IPS-15b (cell line): ENCODE data around the gene GFRA4.

Experiments
- H3K27me3 ChIP-seq: one replicate; pipeline ENCODE4 v1.6.1; 2013; ENCODE audit warnings: low read length; ENCODE audit not compliant: control insufficient read depth, insufficient read depth
- H3K36me3 ChIP-seq: one replicate; pipeline ENCODE4 v1.6.1; 2013; ENCODE audit warnings: low read length; ENCODE audit not compliant: control insufficient read depth, insufficient read depth
- H3K4me1 ChIP-seq: one replicate; pipeline ENCODE4 v1.6.1; 2013; ENCODE audit warnings: mild to moderate bottlenecking, low read length; ENCODE audit not compliant: control insufficient read depth, insufficient read depth
- H3K4me3 ChIP-seq: one replicate; pipeline ENCODE4 v1.5.1; 2013; ENCODE audit warnings: low read depth, low read length
- H3K9ac ChIP-seq: one replicate; pipeline ENCODE4 v1.6.1; 2013; ENCODE audit warnings: low read depth, mild to moderate bottlenecking, low read length
- H3K9me3 ChIP-seq: one replicate; pipeline ENCODE4 v1.6.1; 2013; ENCODE audit warnings: mild to moderate bottlenecking, low read length; ENCODE audit not compliant: control insufficient read depth, insufficient read depth

Gene GFRA4

GRCh38 chr20:3655131-3655405 lies 8.1 kb downstream of the GFRA4 start:
- Histone ChIP-seq H3K36me3 (no peaks in the 10 kb centered on the region), H3K27me3 (peaks cover 17% of the 10 kb centered on the region), H3K4me3 (no peak overlapping the region), H3K9ac (no peak overlapping the region), H3K4me1 (no peaks in the 10 kb centered on the region), H3K9me3 (no peaks in the 10 kb centered on the region)

DNA sequence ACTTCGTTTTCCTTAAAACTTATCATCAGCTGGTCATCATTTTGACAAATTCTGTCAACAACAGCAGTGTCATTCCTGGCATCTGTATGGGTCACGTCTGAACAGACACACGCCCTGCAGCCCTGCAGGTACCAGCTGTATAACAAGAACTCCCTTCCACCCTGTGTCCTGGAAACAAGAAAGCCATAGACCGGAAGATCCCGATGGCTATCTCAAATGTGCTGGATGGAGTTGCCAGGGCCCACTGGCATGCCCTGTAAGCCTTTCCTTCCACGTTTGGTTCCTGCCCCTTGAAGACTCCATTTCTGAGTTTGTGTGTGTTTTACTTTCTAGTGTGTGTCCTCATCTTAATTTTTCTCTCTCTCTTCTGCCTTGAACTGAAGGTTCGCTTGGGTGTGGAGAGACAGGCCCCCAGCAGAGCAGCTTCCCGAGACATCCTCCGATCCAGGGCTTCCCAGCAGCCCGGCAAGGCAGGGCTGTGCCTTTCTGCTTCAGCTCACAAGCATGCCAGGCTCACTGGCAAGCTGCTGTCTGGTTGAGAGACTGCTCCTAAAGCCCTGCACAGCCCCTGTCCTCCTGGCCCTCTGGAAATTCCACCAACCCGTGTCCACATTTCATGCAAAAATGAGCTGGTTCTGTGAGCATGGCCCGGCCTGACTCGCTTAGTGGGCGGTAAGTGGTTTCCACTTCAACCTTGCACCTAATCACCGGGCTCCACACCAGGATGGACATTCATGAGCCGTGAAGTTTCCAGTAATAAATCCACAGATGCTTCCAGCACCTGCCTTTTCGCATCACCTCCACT lies 8.7 kb downstream of the GFRA4 start:
- H3K36me3 ChIP-seq: no peaks in the 10 kb centered on the region
- H3K9me3 ChIP-seq: no peaks in the 10 kb centered on the region
- no peak overlapping the region for H3K9ac ChIP-seq
- peaks cover 11% of the 10 kb centered on the region for H3K27me3 ChIP-seq
- no peak overlapping the region for H3K4me3 ChIP-seq
- H3K4me1 ChIP-seq: no peaks in the 10 kb centered on the region

DNA sequence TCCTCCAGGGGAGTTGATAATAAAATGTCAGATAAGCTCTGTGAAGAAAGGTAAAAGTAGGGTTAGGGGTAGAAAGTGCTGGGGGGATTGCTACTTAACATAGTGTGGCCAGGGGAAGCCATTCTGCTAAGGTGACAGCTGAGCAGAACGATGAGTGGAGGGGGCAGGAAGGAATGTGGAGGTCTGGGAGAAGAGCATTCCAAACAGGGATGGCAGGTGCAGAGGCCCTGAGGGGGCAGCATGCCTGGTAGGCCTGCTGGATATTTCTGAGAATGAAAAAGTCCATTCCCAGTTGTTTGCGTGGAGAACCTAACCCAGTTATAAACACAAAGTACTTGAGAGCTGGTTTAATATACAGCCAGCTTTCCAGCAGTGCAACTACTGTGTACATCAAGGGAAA lies 9.3 kb downstream of the GFRA4 start:
- Histone ChIP-seq H3K4me3 (no peak overlapping the region), H3K36me3 (no peaks in the 10 kb centered on the region), H3K27me3 (peaks cover 5% of the 10 kb centered on the region), H3K9me3 (no peaks in the 10 kb centered on the region), H3K9ac (no peak overlapping the region), H3K4me1 (no peaks in the 10 kb centered on the region)

DNA sequence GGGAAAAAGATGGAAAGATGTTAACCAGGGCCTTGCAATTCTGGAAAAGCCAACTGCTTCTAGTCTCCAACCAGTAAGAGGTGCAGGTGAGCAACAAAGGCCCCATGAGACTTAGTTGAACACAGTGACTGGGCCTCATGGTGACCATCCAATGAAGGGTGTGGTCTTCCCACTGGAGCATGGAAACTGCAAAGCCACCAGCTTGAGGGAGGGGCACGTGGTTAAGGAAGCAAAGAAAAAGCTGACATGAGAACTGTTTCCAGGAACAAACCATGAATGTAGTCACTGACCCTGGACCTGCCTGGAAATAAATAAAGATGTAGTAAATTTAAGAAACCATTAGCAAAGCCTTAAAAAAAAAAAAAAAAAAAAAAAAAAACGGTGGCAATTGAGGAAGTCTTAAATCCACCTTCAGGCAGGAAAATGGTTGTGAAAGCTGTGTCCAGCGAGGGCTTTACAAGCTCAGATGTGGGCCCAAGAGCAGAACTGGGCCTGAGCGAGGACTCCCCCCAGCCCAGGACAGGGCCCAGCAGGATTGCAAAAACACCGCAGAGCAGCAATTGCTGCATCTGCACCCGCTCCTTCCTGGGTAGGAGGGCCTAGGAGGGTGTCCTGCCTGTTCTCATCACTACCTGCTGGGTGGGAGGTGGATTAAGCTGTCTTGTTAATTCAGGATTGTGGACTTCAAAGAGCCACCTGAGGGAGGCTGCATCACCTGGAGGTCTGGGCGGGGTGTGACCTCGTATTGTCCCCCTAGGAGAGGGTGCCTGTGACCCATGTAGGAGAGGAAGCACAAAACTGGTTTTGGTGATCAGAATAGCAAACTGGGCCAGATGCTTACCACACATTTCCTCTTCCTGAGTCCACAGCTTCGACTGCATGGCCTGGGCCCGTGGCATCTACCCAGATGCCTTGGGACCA lies 10.3 kb downstream of the GFRA4 start:
- Histone ChIP-seq H3K9me3 (no peaks in the 10 kb centered on the region), H3K4me3 (no peak overlapping the region), H3K4me1 (no peaks in the 10 kb centered on the region), H3K9ac (no peak overlapping the region), H3K36me3 (no peaks in the 10 kb centered on the region), H3K27me3 (no peaks in the 10 kb centered on the region)

GRCh38 chr20:3652221-3652620 lies 11.0 kb downstream of the GFRA4 start:
- no peaks in the 10 kb centered on the region for H3K27me3 ChIP-seq
- no peak overlapping the region for H3K9ac ChIP-seq
- H3K4me1 ChIP-seq: no peaks in the 10 kb centered on the region
- no peaks in the 10 kb centered on the region for H3K36me3 ChIP-seq
- H3K4me3 ChIP-seq: no peak overlapping the region
- no peaks in the 10 kb centered on the region for H3K9me3 ChIP-seq

- Histone ChIP-seq H3K4me3 (no peak overlapping the region), H3K36me3 (no peaks in the 10 kb centered on the region), H3K27me3 (no peaks in the 10 kb centered on the region), H3K4me1 (no peaks in the 10 kb centered on the region), H3K9ac (no peak overlapping the region), H3K9me3 (no peaks in the 10 kb centered on the region)
Measured at GRCh38 chr20:3651204-3651962, 11.8 kb downstream of the GFRA4 start.

GRCh38 chr20:3648951-3649350 lies 14.2 kb downstream of the GFRA4 start:
- no peak overlapping the region for H3K4me3 ChIP-seq
- no peaks in the 10 kb centered on the region for H3K4me1 ChIP-seq
- H3K9ac ChIP-seq: no peak overlapping the region
- H3K27me3 ChIP-seq: no peaks in the 10 kb centered on the region
- H3K9me3 ChIP-seq: no peaks in the 10 kb centered on the region
- no peaks in the 10 kb centered on the region for H3K36me3 ChIP-seq

- no peaks in the 10 kb centered on the region for H3K4me1 ChIP-seq
Measured at GRCh38 chr20:3647473-3647872, 15.7 kb downstream of the GFRA4 start.

DNA sequence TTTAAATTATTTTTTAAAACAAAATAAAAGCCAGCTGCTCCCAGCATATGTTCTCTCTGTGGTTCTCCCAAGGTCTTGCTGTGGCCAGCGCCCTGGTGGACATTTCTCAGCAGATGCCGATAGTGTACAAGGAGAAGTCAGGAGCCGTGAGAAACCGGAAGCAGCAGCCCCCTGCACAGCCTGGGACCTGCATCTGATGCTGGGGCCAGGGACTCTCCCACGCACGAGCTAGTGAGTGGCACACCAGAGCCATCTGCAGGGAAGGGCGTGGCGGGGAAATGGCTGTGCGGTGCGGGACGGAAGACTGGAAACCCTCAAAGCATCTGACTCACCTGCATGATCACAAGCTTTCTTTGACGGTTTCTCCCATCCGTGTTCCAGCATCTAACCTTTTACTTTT lies 16.5 kb downstream of the GFRA4 start:
- no peaks in the 10 kb centered on the region for H3K36me3 ChIP-seq
- H3K9ac ChIP-seq: no peak overlapping the region
- no peaks in the 10 kb centered on the region for H3K9me3 ChIP-seq
- H3K4me3 ChIP-seq: no peak overlapping the region
- H3K4me1 ChIP-seq: no peaks in the 10 kb centered on the region
- H3K27me3 ChIP-seq: no peaks in the 10 kb centered on the region

More at GRCh38 chr20:3647473-3647872, 15.7 kb downstream of the GFRA4 start:
- Histone ChIP-seq H3K27me3 (no peaks in the 10 kb centered on the region), H3K4me3 (no peak overlapping the region), H3K36me3 (no peaks in the 10 kb centered on the region), H3K9me3 (no peaks in the 10 kb centered on the region), H3K9ac (no peak overlapping the region)

GRCh38 chr20:3646067-3646440 lies 17.1 kb downstream of the GFRA4 start:
- Histone ChIP-seq H3K4me1 (no peaks in the 10 kb centered on the region), H3K9me3 (no peaks in the 10 kb centered on the region), H3K4me3 (no peak overlapping the region), H3K27me3 (no peaks in the 10 kb centered on the region), H3K9ac (no peak overlapping the region), H3K36me3 (no peaks in the 10 kb centered on the region)

GRCh38 chr20:3645309-3646066 lies 17.7 kb downstream of the GFRA4 start:
- Histone ChIP-seq H3K9ac (no peak overlapping the region), H3K4me1 (no peaks in the 10 kb centered on the region), H3K4me3 (no peak overlapping the region), H3K27me3 (no peaks in the 10 kb centered on the region), H3K9me3 (no peaks in the 10 kb centered on the region), H3K36me3 (no peaks in the 10 kb centered on the region)
